Left lung (tissue), 10 donors: ENCODE results near the gene HTRA3. TPM values are rescaled to one million over a fixed set of nuclear protein-coding genes. Genes with fewer than 3 reads are reported as not detected.

Experiments used
- ATAC-seq: fragments of 200-7000 bp; cut with Tn5 transposase; one replicate; pipeline ENCODE4 v1.9.1; 2020; ENCODE audit warnings: moderate library complexity
- DNase-seq, 4 donors: peaks; one replicate each; pipeline ENCODE4 v3.0.0-alpha.2; 2013 to 2020
- H3K27ac ChIP-seq, 2 donors: fragments of 200-600 bp; sonication (generic) in 1 of 2; one replicate each; pipeline versions ENCODE4 v1.5.0 to v1.8.0; 2020 to 2021
- H3K27me3 ChIP-seq, 2 donors: fragments of 200-600 bp; sonication (generic) in 1 of 2; one replicate each; pipeline versions ENCODE4 v1.5.0 to v1.8.0; 2020 to 2021
- H3K36me3 ChIP-seq, 2 donors: fragments of 200-600 bp; sonication (generic) in 1 of 2; one replicate each; pipeline versions ENCODE4 v1.5.0 to v1.8.0; 2020 to 2021
- H3K4me1 ChIP-seq, 2 donors: fragments of 200-600 bp; one replicate each; pipeline ENCODE4 v1.8.0; 2021
- H3K4me3 ChIP-seq, 2 donors: fragments of 200-600 bp; sonication (generic) in 1 of 2; one replicate each; pipeline versions ENCODE4 v1.5.0 to v1.8.0; 2020 to 2021; ENCODE audit warnings: mild to moderate bottlenecking in 1 of 2
- H3K9me3 ChIP-seq, 2 donors: fragments of 200-600 bp; sonication (generic) in 1 of 2; one replicate each; pipeline versions ENCODE4 v1.5.0 to v1.8.0; 2020 to 2021
- CTCF ChIP-seq, 2 donors: fragments of 200-600 bp; sonication (generic) in 1 of 2; IDR thresholded peaks; one replicate each; pipeline versions ENCODE4 v1.5.0 to v1.8.0; 2021; ENCODE audit warnings: antibody characterized with exemption in 2 of 2
- intact Hi-C, 2 donors: fragments of 100-400 bp; cut with DNase I; formaldehyde crosslinking; loops; one replicate each; pipeline versions ENCODE4 v1.11.2 to v1.14.2; 2022
- polyA plus RNA-seq, 6 donors: library from polyadenylated mRNA; unstranded; fragments of 120-200 nt; gene quantifications; one replicate each; pipeline ENCODE4 v1.2.1, GENCODE V29; 2013; ENCODE audit not compliant: insufficient read length in 6 of 6
- total RNA-seq, 2 donors: library from RNA; stranded (reverse); fragmentation: NEBNext Ultra II Directional; extraction: Animal tissue kit (Norgen Biotek cat#: 25700); gene quantifications; one replicate each; pipeline ENCODE4 v1.2.1, GENCODE V29; 2021
- donor health status: DM: no; HTN: yes; CAD: no.
- donor health status: DM: no; HTN: no; CAD: no.

Gene HTRA3
- total and polyA plus RNA-seq, 8 donors = 9.7 to 18.3 (median 12.1) TPM

- H3K36me3 ChIP-seq = no peaks in the 10 kb centered on the region
- H3K4me1 ChIP-seq = no peaks in the 10 kb centered on the region
- intact Hi-C loops = no loop called here
- no peaks in the 10 kb centered on the region for H3K27me3 ChIP-seq
- no peak for TF ChIP-seq CTCF (IDR thresholded peaks at IDR 0.05)
- no peak for ATAC-seq
- H3K27ac ChIP-seq = no peak overlapping the region
- no peak overlapping the region for H3K4me3 ChIP-seq
- DNase-seq = peak in 2 of 4 donors; percentile 18 to 34
- peaks cover 2 to 3% of the 10 kb centered on the region in 2 donors for H3K9me3 ChIP-seq
Observed at GRCh38 chr4:8329859-8330761, 60.6 kb downstream of the HTRA3 start.

- intact Hi-C loops = no loop called here
- DNase-seq = peak in 2 of 4 donors; percentile 32 to 44
- H3K27ac ChIP-seq = no peak overlapping the region
Observed at GRCh38 chr4:8330821-8331574, 61.4 kb downstream of the HTRA3 start.

GRCh38 chr4:8331575-8331955 lies 62.0 kb downstream of the HTRA3 start:
- Histone ChIP-seq H3K27me3 (no peaks in the 10 kb centered on the region), H3K36me3 (no peaks in the 10 kb centered on the region), H3K4me3 (no peak overlapping the region), H3K4me1 (no peaks in the 10 kb centered on the region), H3K27ac (no peak overlapping the region), H3K9me3 (peaks cover under 1 to 6% of the 10 kb centered on the region in 2 donors)
- ATAC-seq = no peak
- TF ChIP-seq CTCF (IDR thresholded peaks at IDR 0.05) = no peak
- DNase-seq = no peak
- intact Hi-C loops = no loop called here

More at GRCh38 chr4:8330821-8331574, 61.4 kb downstream of the HTRA3 start:
- no peak for TF ChIP-seq CTCF (IDR thresholded peaks at IDR 0.05)
- H3K4me1 ChIP-seq = no peaks in the 10 kb centered on the region
- H3K9me3 ChIP-seq = peaks cover 3 to 7% of the 10 kb centered on the region in 2 donors
- H3K27me3 ChIP-seq = no peaks in the 10 kb centered on the region
- H3K36me3 ChIP-seq = no peaks in the 10 kb centered on the region
- no peak overlapping the region for H3K4me3 ChIP-seq
- no peak for ATAC-seq

- DNase-seq = no peak
- Histone ChIP-seq H3K27ac (no peak overlapping the region), H3K27me3 (no peaks in the 10 kb centered on the region), H3K36me3 (no peaks in the 10 kb centered on the region), H3K4me1 (peaks cover 0 to 6% of the 10 kb centered on the region in 2 donors), H3K9me3 (peaks cover 0 to 6% of the 10 kb centered on the region in 2 donors), H3K4me3 (no peak overlapping the region)
- no peak for TF ChIP-seq CTCF (IDR thresholded peaks at IDR 0.05)
- intact Hi-C loops = no loop called here
- ATAC-seq = no peak
Observed at GRCh38 chr4:8332038-8332857, 62.7 kb downstream of the HTRA3 start.
